K562 (cell line): ENCODE measurements around the gene SFSWAP. TPM values are rescaled to one million over a fixed set of nuclear protein-coding genes. Genes with fewer than 3 reads are reported as not detected.

Experiments
- LEF1 ChIP-seq: fragments of 450-650 bp; IDR thresholded peaks from 2 replicates; pipeline ENCODE4 v1.6.1; 2016; ENCODE audit warnings: mild to moderate bottlenecking
- NEUROD1 ChIP-seq: fragments of 150-350 bp; IDR thresholded peaks from 2 replicates; pipeline ENCODE4 v1.6.1; 2014; ENCODE audit warnings: borderline replicate concordance, low read length, low read depth; ENCODE audit not compliant: partially characterized antibody
- TRIM24 ChIP-seq, 2 experiments: fragments of 450-650 bp; IDR thresholded peaks; 2 replicates each; pipeline ENCODE4 v1.6.1; 2016
- TSC22D4 ChIP-seq: fragments of 450-650 bp; IDR thresholded peaks from 2 replicates; pipeline ENCODE4 v1.6.1; 2016; ENCODE audit warnings: missing genetic modification characterization, missing biosample characterization, control low read depth
- XRCC4 ChIP-seq: IDR thresholded peaks from one replicate; pipeline ENCODE4 v1.6.1; 2011; ENCODE audit not compliant: insufficient read depth, insufficient read length; ENCODE audit errors: extremely low read depth
- polyA plus RNA-seq, 8 experiments: library from polyadenylated mRNA; depleted of rRNA in 4 of 8; stranded (reverse) in 5 of 8; unstranded in 3 of 8; fragments of >200 nt; fragmentation: Nextera tagmentation in 2 of 8; fragmentation: Illumina TruSeq in 1 of 8; extraction: Ambion mirVana in 2 of 8; extraction: Trizol in 1 of 8; gene quantifications; 2 replicates each; pipeline versions ENCODE4 v1.2.1 to v1.2.3, GENCODE V29; 2011 to 2014; ENCODE audit warnings: inconsistent platforms in 1 of 8, missing spikeins in 1 of 8
- total RNA-seq, 7 experiments: library from RNA; depleted of rRNA in 6 of 7; stranded (reverse); fragments of >200 nt in 6 of 7; fragmentation: Illumina TruSeq in 2 of 7; extraction: Trizol in 2 of 7; gene quantifications; 2 replicates each; pipeline versions ENCODE4 v1.2.1 to v1.2.3, GENCODE V29; 2011 to 2021; ENCODE audit warnings: low replicate concordance in 1 of 7
- TF ChIP-seq, protein P1 (sequence below): fragments of 250-450 bp; sonication (Bioruptor Pico); IDR thresholded peaks from 2 replicates; pipeline ENCODE4 v1.8.0; 2022; ENCODE audit warnings: moderate library complexity, mild to moderate bottlenecking, inconsistent platforms
- TF ChIP-seq, protein P2 (sequence below): fragments of 450-650 bp; IDR thresholded peaks from 2 replicates; pipeline ENCODE4 v1.6.1; 2016; ENCODE audit warnings: mild to moderate bottlenecking, moderate library complexity
- TF ChIP-seq, protein P3 (sequence below): fragments of 450-650 bp; IDR thresholded peaks from 2 replicates; pipeline ENCODE4 v1.6.1; 2018; ENCODE audit not compliant: partially characterized antibody
- TF ChIP-seq, protein P4 (sequence below): sonication (generic); formaldehyde crosslinking; IDR thresholded peaks from 2 replicates; pipeline ENCODE4 v1.9.0; 2022; ENCODE audit warnings: mild to moderate bottlenecking, missing genetic modification reagents

The SFSWAP gene
- total and polyA plus RNA-seq, 9 of the 15 experiments (the other 6 are each of a cell fraction or from before 2014, with no cell fraction given), result 2.4 to 60.4 (median 32.6) TPM

DNA sequence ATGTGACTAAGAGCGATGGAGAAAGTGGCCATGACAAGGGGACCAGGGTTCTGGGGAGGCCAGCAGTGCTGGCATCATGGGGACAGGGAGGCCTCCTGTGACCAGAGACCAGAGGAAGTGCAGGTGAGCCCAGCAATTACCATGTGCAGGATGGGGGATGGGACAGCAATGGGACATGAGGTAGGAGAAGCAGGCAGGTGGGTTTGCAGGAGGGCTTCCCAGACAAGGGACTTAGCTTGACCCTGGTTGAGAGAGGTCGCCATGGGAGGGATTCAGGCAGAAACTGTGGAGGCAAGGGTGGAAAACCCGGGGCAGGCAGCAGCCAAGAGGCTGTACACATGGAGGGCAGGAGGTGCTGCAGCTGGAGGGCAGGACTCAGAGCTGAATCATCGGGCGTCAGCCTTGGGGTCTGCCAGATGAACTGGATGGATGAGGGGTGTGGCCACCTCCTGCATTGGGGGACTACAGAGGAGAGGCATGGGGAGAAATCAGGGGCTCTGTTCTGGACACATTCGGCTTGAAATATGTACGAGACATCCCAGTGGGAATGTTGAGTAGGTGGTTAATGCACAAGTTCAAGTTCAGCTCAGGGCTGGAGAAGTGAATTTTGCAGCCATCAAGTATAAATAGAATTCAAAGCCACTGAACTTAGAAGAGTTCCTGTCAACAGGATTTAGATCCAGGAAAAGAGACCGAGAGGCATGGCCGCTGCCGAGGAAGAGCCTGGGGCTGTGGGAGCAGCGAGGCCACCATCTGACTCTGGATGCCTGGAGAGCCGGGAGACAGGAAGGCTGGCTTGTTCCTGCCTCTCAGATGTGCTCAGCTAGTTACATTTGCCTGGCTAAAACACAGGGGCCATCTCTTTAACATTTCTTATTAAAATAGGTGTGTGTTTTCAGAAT, 36.6 kb downstream of the SFSWAP start (continued):
- TF ChIP-seq, protein P1, sequence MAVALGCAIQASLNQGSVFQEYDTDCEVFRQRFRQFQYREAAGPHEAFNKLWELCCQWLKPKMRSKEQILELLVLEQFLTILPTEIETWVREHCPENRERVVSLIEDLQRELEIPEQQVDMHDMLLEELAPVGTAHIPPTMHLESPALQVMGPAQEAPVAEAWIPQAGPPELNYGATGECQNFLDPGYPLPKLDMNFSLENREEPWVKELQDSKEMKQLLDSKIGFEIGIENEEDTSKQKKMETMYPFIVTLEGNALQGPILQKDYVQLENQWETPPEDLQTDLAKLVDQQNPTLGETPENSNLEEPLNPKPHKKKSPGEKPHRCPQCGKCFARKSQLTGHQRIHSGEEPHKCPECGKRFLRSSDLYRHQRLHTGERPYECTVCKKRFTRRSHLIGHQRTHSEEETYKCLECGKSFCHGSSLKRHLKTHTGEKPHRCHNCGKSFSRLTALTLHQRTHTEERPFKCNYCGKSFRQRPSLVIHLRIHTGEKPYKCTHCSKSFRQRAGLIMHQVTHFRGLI (CRISPR knock-in tag), result no peak
- TF ChIP-seq XRCC4, result no peak
- TF ChIP-seq LEF1, result no peak
- TF ChIP-seq, protein P2, sequence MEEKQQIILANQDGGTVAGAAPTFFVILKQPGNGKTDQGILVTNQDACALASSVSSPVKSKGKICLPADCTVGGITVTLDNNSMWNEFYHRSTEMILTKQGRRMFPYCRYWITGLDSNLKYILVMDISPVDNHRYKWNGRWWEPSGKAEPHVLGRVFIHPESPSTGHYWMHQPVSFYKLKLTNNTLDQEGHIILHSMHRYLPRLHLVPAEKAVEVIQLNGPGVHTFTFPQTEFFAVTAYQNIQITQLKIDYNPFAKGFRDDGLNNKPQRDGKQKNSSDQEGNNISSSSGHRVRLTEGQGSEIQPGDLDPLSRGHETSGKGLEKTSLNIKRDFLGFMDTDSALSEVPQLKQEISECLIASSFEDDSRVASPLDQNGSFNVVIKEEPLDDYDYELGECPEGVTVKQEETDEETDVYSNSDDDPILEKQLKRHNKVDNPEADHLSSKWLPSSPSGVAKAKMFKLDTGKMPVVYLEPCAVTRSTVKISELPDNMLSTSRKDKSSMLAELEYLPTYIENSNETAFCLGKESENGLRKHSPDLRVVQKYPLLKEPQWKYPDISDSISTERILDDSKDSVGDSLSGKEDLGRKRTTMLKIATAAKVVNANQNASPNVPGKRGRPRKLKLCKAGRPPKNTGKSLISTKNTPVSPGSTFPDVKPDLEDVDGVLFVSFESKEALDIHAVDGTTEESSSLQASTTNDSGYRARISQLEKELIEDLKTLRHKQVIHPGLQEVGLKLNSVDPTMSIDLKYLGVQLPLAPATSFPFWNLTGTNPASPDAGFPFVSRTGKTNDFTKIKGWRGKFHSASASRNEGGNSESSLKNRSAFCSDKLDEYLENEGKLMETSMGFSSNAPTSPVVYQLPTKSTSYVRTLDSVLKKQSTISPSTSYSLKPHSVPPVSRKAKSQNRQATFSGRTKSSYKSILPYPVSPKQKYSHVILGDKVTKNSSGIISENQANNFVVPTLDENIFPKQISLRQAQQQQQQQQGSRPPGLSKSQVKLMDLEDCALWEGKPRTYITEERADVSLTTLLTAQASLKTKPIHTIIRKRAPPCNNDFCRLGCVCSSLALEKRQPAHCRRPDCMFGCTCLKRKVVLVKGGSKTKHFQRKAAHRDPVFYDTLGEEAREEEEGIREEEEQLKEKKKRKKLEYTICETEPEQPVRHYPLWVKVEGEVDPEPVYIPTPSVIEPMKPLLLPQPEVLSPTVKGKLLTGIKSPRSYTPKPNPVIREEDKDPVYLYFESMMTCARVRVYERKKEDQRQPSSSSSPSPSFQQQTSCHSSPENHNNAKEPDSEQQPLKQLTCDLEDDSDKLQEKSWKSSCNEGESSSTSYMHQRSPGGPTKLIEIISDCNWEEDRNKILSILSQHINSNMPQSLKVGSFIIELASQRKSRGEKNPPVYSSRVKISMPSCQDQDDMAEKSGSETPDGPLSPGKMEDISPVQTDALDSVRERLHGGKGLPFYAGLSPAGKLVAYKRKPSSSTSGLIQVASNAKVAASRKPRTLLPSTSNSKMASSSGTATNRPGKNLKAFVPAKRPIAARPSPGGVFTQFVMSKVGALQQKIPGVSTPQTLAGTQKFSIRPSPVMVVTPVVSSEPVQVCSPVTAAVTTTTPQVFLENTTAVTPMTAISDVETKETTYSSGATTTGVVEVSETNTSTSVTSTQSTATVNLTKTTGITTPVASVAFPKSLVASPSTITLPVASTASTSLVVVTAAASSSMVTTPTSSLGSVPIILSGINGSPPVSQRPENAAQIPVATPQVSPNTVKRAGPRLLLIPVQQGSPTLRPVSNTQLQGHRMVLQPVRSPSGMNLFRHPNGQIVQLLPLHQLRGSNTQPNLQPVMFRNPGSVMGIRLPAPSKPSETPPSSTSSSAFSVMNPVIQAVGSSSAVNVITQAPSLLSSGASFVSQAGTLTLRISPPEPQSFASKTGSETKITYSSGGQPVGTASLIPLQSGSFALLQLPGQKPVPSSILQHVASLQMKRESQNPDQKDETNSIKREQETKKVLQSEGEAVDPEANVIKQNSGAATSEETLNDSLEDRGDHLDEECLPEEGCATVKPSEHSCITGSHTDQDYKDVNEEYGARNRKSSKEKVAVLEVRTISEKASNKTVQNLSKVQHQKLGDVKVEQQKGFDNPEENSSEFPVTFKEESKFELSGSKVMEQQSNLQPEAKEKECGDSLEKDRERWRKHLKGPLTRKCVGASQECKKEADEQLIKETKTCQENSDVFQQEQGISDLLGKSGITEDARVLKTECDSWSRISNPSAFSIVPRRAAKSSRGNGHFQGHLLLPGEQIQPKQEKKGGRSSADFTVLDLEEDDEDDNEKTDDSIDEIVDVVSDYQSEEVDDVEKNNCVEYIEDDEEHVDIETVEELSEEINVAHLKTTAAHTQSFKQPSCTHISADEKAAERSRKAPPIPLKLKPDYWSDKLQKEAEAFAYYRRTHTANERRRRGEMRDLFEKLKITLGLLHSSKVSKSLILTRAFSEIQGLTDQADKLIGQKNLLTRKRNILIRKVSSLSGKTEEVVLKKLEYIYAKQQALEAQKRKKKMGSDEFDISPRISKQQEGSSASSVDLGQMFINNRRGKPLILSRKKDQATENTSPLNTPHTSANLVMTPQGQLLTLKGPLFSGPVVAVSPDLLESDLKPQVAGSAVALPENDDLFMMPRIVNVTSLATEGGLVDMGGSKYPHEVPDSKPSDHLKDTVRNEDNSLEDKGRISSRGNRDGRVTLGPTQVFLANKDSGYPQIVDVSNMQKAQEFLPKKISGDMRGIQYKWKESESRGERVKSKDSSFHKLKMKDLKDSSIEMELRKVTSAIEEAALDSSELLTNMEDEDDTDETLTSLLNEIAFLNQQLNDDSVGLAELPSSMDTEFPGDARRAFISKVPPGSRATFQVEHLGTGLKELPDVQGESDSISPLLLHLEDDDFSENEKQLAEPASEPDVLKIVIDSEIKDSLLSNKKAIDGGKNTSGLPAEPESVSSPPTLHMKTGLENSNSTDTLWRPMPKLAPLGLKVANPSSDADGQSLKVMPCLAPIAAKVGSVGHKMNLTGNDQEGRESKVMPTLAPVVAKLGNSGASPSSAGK, result no peak
- TF ChIP-seq, protein P3, sequence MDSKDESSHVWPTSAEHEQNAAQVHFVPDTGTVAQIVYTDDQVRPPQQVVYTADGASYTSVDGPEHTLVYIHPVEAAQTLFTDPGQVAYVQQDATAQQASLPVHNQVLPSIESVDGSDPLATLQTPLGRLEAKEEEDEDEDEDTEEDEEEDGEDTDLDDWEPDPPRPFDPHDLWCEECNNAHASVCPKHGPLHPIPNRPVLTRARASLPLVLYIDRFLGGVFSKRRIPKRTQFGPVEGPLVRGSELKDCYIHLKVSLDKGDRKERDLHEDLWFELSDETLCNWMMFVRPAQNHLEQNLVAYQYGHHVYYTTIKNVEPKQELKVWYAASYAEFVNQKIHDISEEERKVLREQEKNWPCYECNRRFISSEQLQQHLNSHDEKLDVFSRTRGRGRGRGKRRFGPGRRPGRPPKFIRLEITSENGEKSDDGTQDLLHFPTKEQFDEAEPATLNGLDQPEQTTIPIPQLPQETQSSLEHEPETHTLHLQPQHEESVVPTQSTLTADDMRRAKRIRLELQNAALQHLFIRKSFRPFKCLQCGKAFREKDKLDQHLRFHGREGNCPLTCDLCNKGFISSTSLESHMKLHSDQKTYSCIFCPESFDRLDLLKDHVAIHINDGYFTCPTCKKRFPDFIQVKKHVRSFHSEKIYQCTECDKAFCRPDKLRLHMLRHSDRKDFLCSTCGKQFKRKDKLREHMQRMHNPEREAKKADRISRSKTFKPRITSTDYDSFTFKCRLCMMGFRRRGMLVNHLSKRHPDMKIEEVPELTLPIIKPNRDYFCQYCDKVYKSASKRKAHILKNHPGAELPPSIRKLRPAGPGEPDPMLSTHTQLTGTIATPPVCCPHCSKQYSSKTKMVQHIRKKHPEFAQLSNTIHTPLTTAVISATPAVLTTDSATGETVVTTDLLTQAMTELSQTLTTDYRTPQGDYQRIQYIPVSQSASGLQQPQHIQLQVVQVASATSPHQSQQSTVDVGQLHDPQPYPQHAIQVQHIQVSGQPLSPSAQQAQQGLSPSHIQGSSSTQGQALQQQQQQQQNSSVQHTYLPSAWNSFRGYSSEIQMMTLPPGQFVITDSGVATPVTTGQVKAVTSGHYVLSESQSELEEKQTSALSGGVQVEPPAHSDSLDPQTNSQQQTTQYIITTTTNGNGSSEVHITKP, result no peak
- TF ChIP-seq, protein P4, sequence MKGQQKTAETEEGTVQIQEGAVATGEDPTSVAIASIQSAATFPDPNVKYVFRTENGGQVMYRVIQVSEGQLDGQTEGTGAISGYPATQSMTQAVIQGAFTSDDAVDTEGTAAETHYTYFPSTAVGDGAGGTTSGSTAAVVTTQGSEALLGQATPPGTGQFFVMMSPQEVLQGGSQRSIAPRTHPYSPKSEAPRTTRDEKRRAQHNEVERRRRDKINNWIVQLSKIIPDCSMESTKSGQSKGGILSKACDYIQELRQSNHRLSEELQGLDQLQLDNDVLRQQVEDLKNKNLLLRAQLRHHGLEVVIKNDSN (CRISPR knock-in tag), result no peak
- no peak for TF ChIP-seq TRIM24 (IDR thresholded peaks at IDR 0.05)
- TF ChIP-seq TSC22D4 (tag), result no peak
- no peak for TF ChIP-seq NEUROD1
